ENCODE data around the gene FBXL16.
"Not testable (repeated sequence)": the region's sequence is repeated elsewhere in the genome, so short reads cannot be mapped to it uniquely, and the experiment has no call there.

Gene FBXL16

DNA sequence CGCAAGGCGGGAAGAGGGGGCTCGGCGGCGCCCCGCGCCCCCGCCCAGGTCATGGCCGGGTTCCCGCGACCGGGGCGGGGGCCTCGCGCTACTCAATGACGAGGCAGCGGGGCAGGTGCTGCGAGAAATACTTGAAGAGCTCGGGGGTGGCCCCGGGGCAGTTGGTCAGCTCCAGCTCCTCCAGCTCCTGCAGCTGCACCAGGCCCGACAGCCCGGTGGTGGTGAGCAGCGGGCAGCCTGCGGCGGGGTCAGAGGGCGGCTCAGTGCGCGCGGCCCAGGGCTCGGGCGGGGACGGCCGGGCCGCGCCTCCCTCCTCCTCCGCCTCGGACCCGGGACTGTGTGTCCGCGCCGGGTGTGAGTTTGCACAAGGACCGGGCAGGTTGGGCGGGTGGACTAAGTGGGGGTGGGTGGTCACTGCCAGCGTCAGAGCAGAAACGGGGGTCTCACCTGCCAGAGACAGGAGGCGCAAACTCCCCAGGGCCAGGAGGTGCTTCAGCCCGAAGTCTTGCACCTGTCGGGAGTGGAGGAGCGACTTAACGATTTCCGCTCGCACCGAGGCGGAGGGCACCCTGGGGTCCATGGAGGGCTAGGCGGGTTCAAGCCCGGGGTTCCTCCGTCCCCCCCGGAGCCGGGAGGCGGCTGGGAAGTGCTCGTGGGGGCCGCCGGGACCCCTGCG, 11.3 kb downstream of the FBXL16 start:
- FAIRE-seq (no peak), DNase-seq (ENCODE audit: insufficient read length, low spot score) (no peak)
- TF ChIP-seq POLR2AphosphoS5 (IDR thresholded peaks at IDR 0.05; ENCODE audit: low read depth, low read length): no peak
- TF ChIP-seq TAF1 (IDR thresholded peaks at IDR 0.05; ENCODE audit: low read depth, low read length): no peak
- no peak for TF ChIP-seq SPI1 (IDR thresholded peaks at IDR 0.05; ENCODE audit: low read depth, low read length)
- TF ChIP-seq POU2F2 (IDR thresholded peaks at IDR 0.05; ENCODE audit: low read depth, low read length): no peak

DNA sequence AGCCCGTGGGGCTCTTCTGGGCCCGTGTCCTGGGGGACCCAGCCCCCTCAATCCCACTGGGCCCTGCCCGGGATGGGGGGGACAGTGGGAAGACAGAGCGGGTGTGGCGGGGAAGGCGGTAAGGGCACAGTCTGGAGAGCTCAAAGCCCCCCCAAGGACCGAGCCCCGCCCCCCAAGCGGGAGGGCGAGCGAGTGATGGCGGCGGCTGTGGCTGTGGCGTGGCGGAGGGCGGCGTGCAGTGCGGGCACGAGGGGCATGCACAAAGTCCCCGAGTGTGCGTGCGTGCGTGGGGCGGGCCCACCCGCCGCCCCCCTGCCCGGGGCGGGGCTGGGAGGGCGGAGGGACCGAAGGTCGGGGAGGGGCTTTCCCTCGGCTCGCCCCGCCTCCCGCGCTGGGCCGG, 11.8 kb downstream of the FBXL16 start:
- no peak for FAIRE-seq
- no peak for TF ChIP-seq TAF1 (IDR thresholded peaks at IDR 0.05; ENCODE audit: low read depth, low read length)
- TF ChIP-seq PAX5 (IDR thresholded peaks at IDR 0.05; ENCODE audit: insufficient read depth, low read length, severe bottlenecking): no peak
- TF ChIP-seq SPI1 (IDR thresholded peaks at IDR 0.05; ENCODE audit: low read depth, low read length): no peak
- TF ChIP-seq POLR2AphosphoS5 (IDR thresholded peaks at IDR 0.05; ENCODE audit: low read depth, low read length): no peak
- TF ChIP-seq POU2F2 (IDR thresholded peaks at IDR 0.05; ENCODE audit: low read depth, low read length): no peak
- TF ChIP-seq POLR2A (IDR thresholded peaks at IDR 0.05; ENCODE audit: low read depth, low read length): no peak
- no peak for DNase-seq (ENCODE audit: insufficient read length, low spot score)

DNA sequence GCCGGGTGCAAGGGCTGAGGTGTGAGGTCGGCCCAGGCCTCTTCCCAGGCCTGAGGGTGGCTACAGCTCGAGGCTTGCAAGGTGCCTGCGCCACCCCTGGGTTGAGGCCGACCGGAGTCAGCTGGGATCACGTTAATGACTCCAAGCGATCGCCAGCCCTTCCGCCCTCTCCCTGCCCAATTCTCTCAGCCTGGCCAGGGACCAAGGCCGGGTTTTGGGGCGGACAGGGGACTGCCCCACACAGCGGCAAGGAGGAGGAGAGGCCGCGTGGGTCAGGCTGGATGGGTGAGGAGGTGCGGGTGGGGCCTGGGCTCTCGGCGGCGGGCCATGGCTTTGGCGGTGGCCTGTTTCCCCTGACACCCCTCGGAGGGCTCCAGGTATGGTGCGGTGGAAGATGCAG, 12.2 kb downstream of the FBXL16 start:
- DNase-seq (ENCODE audit: insufficient read length, low spot score) (no peak), FAIRE-seq (no peak)
- TF ChIP-seq POLR2A (IDR thresholded peaks at IDR 0.05; ENCODE audit: low read depth, low read length) (no peak), TAF1 (IDR thresholded peaks at IDR 0.05; ENCODE audit: low read depth, low read length) (no peak), POLR2AphosphoS5 (IDR thresholded peaks at IDR 0.05; ENCODE audit: low read depth, low read length) (no peak), POU2F2 (IDR thresholded peaks at IDR 0.05; ENCODE audit: low read depth, low read length) (no peak), SPI1 (IDR thresholded peaks at IDR 0.05; ENCODE audit: low read depth, low read length) (no peak), PAX5 (IDR thresholded peaks at IDR 0.05; ENCODE audit: insufficient read depth, low read length, severe bottlenecking) (no peak)

DNA sequence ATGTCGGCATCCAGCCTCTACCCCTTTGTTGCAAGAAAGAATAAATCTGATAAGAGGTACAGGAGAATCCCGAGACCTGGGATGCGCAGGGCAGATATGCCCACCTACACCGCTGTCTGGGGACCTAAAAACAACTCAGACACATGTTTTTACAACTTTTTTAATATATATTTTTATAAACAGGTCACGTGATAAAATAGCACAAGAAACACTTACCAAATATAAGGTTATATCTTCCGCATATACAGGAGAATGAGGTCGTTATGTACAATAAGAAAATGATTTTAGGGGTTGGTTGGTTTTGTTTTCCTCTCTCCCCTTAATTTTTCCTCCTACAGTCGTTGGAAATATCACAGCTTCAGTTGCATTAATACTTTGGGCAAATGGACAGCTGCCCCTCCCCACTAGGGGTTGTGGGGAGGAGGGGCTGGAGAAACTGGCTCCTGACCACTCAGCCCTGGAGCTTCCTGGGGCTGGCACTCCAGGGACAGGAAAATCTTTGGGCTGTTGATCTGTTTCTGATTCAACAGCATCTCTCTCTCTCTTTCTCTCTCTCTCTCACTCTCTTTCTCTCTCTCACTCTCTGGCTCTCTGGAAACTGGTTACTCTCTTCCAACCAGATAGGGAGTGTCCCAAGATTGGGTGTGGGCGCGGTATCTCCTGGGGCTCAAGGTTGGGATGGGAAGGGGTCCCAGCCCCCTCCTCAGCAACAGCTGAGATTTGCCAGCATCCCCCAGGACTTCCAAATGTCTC, 13.1 kb downstream of the FBXL16 start:
- TF ChIP-seq POLR2AphosphoS5 (IDR thresholded peaks at IDR 0.05; ENCODE audit: low read depth, low read length): no peak
- FAIRE-seq: no peak
- no peak for DNase-seq (ENCODE audit: insufficient read length, low spot score)

DNA sequence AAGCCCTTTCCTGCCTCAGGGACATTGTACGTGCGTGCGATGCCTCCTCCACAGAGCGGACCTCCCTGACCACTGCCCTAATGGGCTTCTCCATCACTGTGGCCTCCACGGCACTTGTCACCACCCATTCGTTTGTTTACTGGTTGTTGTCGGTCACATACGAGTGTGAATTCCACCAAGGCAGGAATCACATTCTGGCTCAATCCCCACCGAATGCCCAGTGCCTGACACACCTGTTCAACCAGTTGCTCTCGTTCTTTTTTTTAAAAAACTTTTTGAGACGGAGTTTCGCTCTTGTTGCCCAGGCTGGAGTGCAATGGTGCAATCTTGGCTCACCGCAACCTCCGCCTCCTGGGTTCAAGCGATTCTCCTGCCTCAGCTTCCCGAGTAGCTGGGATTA, 14.4 kb downstream of the FBXL16 start:
- not testable (repeated sequence) for FAIRE-seq; DNase-seq (ENCODE audit: insufficient read length, low spot score)

DNA sequence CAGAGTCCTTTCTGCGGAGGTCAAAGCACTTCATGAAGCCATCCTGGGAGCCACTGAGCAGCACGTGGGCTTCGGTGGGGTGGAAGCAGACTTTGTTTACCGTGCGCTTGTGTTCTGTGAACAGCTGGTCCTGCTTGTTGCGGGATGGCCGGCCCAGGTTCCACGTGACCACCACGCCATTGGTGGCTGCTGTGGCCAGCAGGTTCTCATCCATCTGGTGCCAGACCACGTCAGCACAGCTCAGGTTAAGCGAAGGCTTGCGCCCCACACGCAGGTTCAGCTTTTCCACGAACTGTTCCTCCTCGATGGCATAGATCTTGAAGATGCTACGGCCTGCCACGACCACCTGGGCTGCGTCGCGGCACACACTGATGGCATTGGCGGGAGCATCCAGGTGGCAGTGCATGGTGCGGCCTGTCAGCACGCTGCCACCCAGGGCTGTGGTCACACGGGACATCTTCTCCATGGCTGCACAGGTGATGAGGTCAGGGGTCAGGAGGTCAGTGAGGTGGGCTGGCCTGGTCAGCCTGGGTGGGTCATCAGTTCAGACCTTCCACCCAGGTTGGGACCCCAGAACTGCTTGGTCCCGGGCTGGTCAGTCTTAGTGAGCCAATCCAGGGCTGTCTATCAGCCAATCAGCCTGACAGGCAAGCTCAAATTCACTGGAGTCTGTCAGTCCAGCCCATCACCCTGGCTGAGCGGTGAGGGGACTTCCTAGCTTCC, 16.3 kb downstream of the FBXL16 start:
- DNase-seq (ENCODE audit: insufficient read length, low spot score) (no peak), FAIRE-seq (peak; percentile 84)
- TF ChIP-seq SPI1 (IDR thresholded peaks at IDR 0.05; ENCODE audit: low read depth, low read length) (no peak), POLR2A (IDR thresholded peaks at IDR 0.05; ENCODE audit: low read depth, low read length) (no peak), POLR2AphosphoS5 (IDR thresholded peaks at IDR 0.05; ENCODE audit: low read depth, low read length) (no peak), PAX5 (IDR thresholded peaks at IDR 0.05; ENCODE audit: insufficient read depth, low read length, severe bottlenecking) (no peak), TAF1 (IDR thresholded peaks at IDR 0.05; ENCODE audit: low read depth, low read length) (no peak), POU2F2 (IDR thresholded peaks at IDR 0.05; ENCODE audit: low read depth, low read length) (no peak)

DNA sequence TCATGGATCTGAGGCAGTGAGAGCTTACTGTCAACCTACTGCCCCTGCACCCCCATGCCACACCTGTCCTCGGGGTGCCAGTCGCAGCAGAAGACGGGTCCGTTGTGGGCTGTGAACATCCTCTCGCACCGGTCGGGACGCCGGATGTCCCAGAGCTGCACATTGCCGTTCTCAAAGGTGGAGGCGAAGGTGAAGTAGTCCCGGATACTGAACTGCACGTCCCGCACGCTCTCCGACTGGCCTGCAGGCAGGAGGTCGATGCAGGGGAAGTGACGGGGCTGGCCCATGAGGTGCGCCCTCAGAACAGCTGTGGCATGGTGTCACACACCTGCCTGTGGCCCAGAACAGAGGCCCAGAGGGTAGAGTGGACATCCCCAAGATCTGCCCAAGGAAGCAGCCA, 18.1 kb downstream of the FBXL16 start:
- DNase-seq (ENCODE audit: insufficient read length, low spot score) (no peak), FAIRE-seq (no peak)
- no peak for TF ChIP-seq POLR2AphosphoS5 (IDR thresholded peaks at IDR 0.05; ENCODE audit: low read depth, low read length)

DNA sequence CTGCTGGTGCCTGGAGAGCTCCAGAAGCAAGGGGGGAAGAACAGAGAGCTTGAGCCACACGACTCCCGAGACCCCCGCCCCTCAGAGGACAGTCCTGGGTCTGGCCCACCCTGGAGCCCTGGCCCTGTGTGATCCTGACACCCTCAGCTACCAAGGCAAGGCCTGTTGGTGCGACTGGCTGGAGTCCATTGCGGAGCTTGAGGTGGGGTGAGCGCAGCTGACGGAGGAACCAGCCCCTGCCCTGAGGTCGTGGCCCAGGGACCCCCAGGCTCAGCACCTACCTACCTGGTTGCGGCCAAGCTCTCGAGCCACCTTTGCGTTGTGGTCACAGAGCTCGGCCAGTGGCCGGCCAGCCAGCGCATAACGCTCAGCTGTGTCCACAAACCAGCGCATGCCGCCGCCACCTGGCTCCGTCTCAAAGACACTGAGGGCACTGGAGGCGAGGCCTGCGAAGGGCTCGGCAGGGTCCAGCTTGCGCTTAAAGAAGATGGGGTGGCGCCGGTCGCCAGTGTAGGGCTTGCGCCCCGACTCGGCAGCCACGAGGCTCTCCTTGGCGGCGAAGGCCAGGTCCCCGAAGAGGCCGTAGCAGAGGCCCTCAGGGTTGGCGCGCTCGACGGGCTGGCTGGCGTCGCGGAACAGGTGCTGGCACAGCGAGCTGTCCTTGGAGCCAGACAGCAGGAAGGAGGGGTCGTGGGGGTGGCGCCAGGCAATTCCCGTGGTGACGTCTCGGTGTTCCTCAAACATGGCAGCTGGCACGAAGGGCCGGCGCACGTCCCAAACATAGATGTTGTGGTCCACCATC, 18.9 kb downstream of the FBXL16 start:
- FAIRE-seq (no peak), DNase-seq (ENCODE audit: insufficient read length, low spot score) (no peak)
- TF ChIP-seq SPI1 (IDR thresholded peaks at IDR 0.05; ENCODE audit: low read depth, low read length): no peak
- no peak for TF ChIP-seq POLR2A (IDR thresholded peaks at IDR 0.05; ENCODE audit: low read depth, low read length)

DNA sequence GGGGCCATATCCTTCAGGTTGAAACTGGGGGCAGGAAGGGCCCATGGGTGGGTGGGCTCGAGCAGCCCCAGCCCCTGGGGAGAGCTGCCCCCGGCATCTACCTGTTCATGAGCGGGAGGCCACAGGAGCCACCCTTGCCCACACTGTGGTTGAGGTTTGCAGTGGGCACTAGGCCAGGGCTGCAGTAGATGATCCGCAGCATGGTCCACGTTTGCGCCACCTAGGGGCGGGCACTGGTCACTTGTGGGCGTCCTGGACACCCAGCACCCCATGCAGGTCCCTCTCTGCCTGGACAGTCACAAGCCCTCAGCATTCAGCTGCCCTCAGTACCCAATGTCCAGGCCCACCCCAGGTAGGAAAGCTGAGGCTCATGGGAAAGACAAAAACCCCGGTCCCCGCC, 19.6 kb downstream of the FBXL16 start:
- no peak for DNase-seq (ENCODE audit: insufficient read length, low spot score)
- no peak for TF ChIP-seq POU2F2 (IDR thresholded peaks at IDR 0.05; ENCODE audit: low read depth, low read length)
- TF ChIP-seq POLR2AphosphoS5 (IDR thresholded peaks at IDR 0.05; ENCODE audit: low read depth, low read length): no peak
- TF ChIP-seq PAX5 (IDR thresholded peaks at IDR 0.05; ENCODE audit: insufficient read depth, low read length, severe bottlenecking): no peak
- TF ChIP-seq SPI1 (IDR thresholded peaks at IDR 0.05; ENCODE audit: low read depth, low read length): no peak
- FAIRE-seq: no peak
